GM12891 (cell line): ENCODE data around the gene GNG13.

Experiments
- PAX5 ChIP-seq: IDR thresholded peaks from 2 replicates; pipeline ENCODE4 v1.6.1; 2011; ENCODE audit warnings: low read length, moderate library complexity, mild to moderate bottlenecking; ENCODE audit not compliant: insufficient read depth, severe bottlenecking
- POLR2A ChIP-seq: IDR thresholded peaks from 2 replicates; pipeline ENCODE4 v1.6.1; 2011; ENCODE audit warnings: low read depth, low read length, control low read depth
- POLR2AphosphoS5 ChIP-seq: IDR thresholded peaks from 2 replicates; pipeline ENCODE4 v1.6.1; 2011; ENCODE audit warnings: low read depth, low read length, control low read depth
- SPI1 ChIP-seq: IDR thresholded peaks from 2 replicates; pipeline ENCODE4 v1.6.1; 2011; ENCODE audit warnings: low read depth, low read length, control low read depth
- TAF1 ChIP-seq: IDR thresholded peaks from 2 replicates; pipeline ENCODE4 v1.6.1; 2011; ENCODE audit warnings: low read depth, low read length, control low read depth

GRCh38 chr16:794853-795466 is 5.6 kb downstream of the GNG13 start:
- no peak for TF ChIP-seq POLR2A
- no peak for TF ChIP-seq SPI1
- TF ChIP-seq TAF1: no peak
- TF ChIP-seq POLR2AphosphoS5: no peak
- no peak for TF ChIP-seq PAX5
